Activated naive CD4-positive, alpha-beta T cell treated with anti-CD3 and anti-CD28 coated beads, Interleukin-2, amount 50 U/mL, for 16 hours (primary cell): ENCODE data around the gene SH3TC2.
A peak's percentile ranks its signal among the peaks of the same experiment; 100 is the strongest.

Experiments used
- DNase-seq: peaks from one replicate; pipeline ENCODE4 v3.0.0-alpha.2; 2020

The SH3TC2 gene

DNA sequence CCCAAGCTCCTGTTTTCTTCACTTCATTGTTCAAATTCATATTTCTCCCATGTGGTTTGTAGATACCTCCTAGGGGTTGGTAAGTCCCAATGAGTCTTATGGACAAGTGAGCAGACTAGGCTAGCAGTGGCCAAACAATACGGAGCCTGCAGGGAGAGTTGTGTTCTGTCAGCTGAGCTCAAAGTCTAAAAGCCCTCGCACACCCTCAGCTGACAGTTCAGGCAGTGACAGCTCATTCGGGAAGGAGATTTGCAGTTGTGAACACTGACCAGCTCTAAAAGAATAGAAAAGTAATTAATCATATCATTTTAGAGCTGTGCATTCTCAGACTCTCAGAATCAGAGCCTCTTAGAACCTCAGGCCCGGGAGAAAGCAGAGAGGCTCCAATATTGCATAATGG is 95.1 kb downstream of the SH3TC2 start:
- no peak for DNase-seq

GRCh38 chr5:148966938-148967337 is 95.9 kb downstream of the SH3TC2 start:
- no peak for DNase-seq

GRCh38 chr5:148966348-148966747 is 96.5 kb downstream of the SH3TC2 start:
- no peak for DNase-seq

DNA sequence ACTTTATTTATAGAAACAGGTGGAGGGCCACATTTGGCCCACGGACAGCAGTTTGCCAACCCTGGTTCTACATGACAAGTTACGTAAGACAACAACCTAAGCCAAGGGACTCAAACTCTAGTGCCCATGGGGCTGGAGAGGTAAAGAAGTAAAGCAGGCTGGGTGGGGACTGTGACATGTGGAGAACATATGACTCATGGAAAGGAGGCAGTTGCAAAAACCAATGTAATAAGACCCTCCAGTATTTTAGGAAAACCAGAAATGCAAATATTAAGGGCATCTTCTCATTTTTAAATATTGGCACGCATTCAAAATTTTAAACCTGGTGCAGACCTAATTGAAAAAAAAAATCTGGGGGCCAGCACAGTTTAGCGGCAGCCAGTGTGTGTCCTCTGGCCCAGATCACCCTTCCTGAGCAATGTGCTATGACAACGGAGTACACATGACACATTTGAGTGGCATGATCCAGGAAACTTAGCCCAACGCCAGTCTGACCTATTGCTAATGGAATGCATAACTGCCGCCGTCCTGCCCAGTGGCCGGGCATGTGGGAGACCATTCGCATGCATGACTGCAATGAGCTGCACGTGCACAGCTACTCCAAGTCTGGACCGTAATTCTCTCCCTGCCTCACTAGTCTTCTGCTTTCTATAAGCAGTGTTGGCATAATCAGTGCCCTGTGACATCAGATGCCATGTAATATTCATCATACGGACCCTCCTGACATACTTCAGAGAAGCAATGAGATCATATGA is 97.2 kb downstream of the SH3TC2 start:
- DNase-seq, result no peak

DNA sequence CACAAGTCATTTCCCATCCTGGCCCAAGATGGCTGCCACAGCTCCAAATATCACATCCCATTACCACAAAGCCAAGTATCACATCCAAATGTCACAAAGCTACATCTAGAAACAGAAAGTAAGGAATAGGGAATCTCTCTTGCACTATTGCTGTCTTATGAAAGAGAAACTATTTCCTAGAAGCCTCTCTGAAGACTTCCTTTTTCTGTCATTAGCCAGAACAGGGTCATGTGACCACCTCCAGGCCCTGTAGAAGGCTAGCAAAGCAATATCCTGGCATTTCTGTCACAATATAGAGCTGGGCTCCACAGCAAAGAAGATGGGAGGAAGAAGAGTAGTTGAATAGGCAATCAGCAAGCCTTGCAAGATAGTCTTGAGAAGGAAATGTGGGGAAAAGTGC is 99.2 kb downstream of the SH3TC2 start:
- no peak for DNase-seq

GRCh38 chr5:148962761-148963324 is 100.0 kb downstream of the SH3TC2 start:
- no peak for DNase-seq

- DNase-seq, result no peak
These were observed 100.7 kb downstream of the SH3TC2 start for GRCh38 chr5:148962200-148962550.

DNA sequence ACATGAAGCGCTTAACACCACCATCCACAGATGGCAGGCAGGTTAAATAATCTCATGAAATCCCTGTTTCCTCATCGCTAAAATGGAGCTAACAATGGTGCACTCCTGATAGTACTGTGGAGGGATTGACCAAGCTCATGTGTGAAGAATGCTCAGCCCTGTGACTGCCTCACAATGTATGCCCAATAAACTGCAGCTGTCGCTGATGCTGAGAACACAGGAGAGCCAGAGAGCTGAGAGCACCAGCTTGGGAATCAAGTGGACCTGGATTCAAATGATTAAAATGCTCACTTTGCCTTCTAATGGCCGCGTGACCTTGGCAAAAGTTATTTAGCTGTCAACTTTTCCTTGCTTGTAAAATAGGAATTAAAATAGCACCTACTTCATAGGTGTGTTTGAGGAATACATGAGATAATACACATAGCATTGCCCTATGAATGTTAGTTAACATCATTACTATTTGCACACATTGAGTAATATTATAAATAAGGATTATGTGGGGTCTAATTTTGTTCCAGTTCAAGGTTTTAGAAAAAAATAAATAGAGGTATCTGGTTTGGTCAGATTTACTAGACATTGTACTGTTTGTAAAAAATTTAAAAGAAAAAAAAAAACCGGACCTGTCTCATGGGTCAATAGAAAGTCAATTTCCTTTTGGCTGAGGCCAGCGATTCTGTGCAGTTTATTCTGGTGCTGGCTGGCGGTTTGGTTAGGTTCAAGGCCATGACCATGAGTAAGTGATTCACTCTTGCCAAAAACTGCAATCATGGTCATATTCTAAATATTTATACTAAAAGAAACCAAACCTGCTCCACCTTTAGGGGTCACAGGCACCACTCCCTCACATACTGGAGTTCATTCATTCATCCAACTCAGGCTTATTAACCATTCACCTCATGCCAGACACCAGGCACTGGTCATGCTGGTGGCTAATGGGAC is 101.3 kb downstream of the SH3TC2 start:
- DNase-seq, result no peak

DNA sequence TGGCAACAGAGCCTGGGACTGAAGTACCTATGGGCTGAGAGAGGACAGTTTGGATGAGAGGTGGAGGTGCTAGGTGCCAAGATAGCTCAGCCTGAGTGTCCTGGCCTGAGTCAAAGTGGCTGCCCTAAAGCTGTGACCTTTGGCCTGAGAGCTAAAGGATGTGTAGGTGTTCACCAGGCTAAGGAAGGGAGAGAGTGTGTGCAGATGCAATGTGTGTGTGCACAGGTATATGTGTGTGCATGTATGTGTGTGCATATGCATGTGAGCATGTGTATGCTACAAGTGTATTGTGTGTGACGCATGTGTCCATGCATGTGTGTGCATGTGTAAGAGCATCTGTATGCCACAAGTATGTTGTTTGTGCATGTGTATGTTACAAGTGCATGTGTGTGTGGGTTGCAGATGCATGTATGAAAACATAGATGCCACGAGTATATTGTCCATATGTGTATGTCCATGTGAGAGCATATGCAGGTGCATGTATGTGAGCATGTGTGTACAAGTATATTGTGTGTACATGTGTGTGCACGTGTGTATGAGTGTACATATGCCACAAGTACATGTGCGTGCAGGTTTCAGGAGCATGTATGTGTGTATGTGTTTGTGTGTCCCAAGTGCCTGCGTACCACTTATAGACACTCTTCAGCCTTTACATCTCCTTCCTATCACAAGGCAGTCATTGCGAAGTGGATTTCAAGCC is 102.6 kb downstream of the SH3TC2 start:
- DNase-seq, result no peak

DNA sequence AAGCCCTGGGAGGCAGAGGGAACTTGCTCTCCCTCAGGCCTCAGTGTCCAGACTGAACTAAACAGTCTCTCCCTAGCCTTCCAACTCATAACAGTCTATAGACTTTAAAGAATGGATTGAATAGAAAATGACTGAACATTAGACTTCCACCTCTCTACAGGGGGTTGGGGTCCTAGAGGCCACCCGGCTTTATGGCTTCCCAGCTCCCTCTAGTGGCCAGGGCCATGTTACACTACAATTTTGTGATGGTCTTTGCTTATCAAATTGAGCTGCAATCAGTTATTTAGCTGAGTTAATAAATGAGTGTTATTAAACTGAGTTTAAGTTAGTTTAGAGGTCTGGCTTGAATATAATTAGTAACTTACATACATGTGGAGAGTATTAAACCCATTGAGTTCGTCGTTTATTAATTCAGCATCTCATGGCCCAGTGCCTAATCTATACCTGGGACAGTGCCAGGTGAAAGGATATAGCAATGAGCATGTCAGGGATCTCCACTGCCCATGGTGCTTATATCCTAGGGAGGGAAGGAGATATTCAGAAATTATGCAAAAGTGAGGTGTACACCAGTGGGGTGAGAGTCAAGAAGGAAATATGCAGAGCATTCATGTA is 105.2 kb downstream of the SH3TC2 start:
- DNase-seq, result peak; percentile 45

- DNase-seq, result no peak
These were observed 106.1 kb downstream of the SH3TC2 start for GRCh38 chr5:148956477-148957385.
